NCI-H69 (cell line): Measurements from ENCODE around the gene TRIM8.

Experiments used
- DNase-seq: peaks from one replicate; lab custom pipeline; 2025; lab: John Stamatoyannopoulos, UW

The TRIM8 gene

GRCh38 chr10:102633287-102633686, 11.0 kb upstream of the TRIM8 start:
- DNase-seq, result no peak

GRCh38 chr10:102633848-102634247, 10.4 kb upstream of the TRIM8 start:
- no peak for DNase-seq

DNA sequence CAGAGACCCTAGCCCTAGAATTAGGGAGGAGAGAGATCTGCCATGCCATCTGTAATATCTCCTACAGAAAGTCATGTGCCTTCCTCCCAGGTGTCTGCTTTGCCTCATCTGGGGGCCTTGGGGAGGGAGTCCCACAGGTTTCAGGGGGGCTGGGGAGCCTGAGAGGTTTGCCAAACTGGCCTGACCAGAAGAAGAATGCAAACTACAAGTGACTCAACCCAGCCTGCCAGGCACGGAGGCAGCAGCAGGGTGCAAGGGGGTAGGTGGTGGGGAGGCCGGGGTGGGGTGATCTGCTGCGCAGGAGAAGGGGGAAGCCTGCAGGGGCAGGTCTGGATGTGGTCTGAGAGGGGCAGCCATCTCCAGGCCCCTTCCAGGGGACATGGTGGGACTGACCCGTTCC, 9.6 kb upstream of the TRIM8 start:
- DNase-seq, result no peak

- DNase-seq, result no peak
Measured at GRCh38 chr10:102635377-102635776, 8.9 kb upstream of the TRIM8 start.

- no peak for DNase-seq
Measured at GRCh38 chr10:102639537-102639936, 4.7 kb upstream of the TRIM8 start.

DNA sequence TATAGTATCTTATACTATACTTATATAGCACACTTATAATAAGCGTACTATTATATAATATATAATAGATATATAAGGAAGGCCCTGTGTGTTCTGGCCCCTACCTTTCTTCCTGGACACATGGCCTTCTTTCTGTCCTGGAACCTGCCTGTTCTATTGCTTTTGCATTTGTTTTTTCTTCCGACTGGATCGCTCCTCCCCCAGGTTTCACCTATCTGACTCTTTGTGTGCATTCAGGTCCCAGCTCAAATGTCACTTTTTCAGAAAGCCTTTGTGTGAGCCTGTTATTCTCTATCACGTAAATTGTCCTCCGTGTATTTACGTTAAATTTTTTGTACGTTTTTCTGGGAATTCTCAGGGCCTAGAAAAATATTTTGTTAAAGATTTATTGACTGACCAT, 2.9 kb upstream of the TRIM8 start:
- peak; percentile 15 for DNase-seq

GRCh38 chr10:102641880-102642735, 2.2 kb upstream of the TRIM8 start:
- peak; percentile 94 for DNase-seq

- peak; percentile 66 for DNase-seq
Measured at GRCh38 chr10:102642736-102643335, 1.4 kb upstream of the TRIM8 start.

DNA sequence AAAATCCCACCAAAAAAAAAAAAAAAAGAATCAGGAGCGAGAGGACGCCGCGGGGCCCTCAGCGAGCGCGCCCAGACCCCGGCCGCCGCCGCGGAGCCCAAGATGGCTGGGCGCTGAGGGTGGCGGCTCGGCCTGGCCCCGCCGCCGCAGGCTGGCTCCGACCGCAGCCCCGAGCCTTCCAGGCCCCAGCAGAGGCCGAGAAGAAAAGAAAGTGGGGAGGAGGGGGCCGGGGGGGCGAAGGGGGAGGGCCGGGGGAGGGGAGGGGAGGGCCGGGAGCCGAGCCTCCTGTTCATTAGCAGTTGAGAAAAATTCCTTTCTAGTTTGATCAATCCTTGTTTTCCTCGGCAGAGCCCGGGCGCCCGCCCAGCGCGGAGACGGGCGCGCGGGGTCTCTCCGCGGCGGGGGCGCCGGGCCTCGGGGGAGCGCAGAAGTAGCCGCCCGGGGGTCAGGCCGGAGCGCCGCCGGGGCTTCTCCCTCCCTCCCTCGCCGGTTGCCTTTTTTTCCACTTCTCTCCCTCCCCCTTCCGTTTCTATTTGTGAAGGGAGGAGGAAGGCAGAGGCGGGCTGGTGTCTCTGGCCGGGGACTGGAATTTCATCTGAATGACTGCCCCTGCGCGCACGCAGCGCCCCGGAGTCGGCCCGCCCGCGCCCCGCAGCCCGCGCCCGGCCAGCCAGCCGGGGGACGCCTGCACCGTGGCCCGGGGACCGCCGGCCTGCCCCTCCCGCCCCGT, 778 bp upstream of the TRIM8 start:
- peak; percentile 80 for DNase-seq

DNA sequence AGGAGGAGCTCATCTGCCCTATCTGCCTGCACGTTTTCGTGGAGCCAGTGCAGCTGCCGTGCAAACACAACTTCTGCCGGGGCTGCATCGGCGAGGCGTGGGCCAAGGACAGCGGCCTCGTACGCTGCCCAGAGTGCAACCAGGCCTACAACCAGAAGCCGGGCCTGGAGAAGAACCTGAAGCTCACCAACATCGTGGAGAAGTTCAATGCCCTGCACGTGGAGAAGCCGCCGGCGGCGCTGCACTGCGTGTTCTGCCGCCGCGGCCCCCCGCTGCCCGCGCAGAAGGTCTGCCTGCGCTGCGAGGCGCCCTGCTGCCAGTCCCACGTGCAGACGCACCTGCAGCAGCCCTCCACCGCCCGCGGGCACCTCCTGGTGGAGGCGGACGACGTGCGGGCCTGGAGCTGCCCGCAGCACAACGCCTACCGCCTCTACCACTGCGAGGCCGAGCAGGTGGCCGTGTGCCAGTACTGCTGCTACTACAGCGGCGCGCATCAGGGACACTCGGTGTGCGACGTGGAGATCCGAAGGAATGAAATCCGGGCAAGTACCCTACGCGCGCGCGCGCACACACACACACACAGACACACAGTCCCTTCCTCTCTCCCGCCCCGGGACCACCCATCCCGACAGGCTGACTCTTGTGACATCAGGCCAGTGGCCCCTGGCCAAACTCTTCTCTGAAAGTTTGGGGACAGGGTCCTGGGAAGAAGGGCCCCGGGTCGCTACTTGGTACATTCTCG, 538 bp downstream of the TRIM8 start:
- peak; percentile 90 for DNase-seq

GRCh38 chr10:102645388-102645740, 1.1 kb downstream of the TRIM8 start:
- peak; percentile 82 for DNase-seq

- DNase-seq, result peak; percentile 69
Measured at GRCh38 chr10:102645741-102646609, 1.7 kb downstream of the TRIM8 start.

DNA sequence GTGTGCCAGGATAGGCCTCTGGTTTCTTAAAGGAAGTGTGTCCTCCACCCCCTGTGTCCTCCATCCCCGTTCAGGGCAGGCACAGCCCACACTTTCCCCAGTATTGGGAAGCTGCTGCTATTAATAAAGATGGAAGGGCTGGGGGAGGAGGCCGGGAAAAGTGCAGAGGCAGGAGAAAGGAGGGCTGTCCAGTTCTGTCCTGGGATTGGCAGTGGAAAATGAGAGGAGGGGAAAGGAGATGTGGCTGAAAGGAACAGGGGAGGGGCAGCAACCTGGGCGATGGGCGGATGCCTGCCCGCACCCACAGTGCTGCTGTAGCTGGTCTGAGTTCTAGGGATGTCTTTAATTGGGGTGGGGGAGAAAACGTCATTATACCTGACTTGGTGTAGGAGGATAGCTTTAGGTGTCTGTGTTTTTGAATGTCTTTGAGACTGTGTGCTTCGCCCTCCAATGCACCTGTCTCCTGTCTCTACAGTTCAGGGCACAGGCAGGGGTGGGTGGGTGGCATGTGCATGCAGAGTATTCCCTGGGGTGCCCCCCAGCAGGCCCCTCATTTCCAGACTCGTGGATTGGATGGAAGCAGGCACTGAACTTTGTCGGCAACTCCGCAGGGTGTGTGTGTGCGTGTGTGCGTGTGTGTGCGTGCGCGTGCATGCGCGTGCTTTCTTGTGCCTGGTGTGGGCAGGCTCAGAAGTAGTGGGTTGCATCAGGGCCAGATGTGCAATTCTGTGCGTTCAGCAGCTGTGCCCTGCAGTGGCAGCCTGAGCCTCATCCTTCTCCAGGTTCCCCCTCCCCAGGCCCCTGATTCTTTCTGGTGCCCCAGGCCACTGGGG, 2.5 kb downstream of the TRIM8 start:
- no peak for DNase-seq

- DNase-seq, result no peak
Measured at GRCh38 chr10:102647443-102648268, 3.4 kb downstream of the TRIM8 start.

DNA sequence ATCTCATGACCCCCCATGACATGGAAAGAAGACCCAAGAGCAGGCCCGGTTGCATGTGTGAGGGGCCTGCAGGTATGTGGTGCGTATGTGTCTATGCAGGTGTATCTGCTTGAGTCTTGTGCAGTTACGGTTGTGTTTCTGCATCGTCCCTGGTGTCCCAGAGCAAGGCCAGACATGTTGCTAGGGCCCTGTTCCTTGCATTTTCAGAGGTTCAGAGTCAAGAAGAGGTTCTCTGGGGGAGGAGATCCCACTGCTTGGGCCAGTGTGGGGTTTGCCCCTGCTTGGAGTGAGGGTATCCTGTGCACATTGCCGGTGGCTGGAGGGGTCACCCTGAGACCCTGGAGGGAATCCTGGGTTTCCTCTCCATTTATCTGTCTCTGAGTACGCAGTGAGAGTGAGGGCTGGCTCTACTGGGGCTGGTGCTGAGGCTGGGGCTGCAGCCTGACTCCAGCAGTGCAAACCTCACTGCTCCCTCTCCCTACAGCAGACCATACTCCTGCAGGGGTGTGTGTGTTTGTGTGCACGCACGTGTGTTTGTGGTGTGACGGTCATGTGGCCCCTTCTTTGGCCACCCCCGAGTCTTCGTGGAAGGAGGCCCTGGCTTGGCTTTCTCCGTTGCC, 4.1 kb downstream of the TRIM8 start:
- DNase-seq, result no peak

GRCh38 chr10:102648889-102649796, 4.9 kb downstream of the TRIM8 start:
- peak; percentile 21 for DNase-seq

- no peak for DNase-seq
Measured at GRCh38 chr10:102649797-102650654, 5.7 kb downstream of the TRIM8 start.
